HG03159 (cell line): Measurements from ENCODE around the gene PRTG.
A peak's percentile ranks its signal among the peaks of the same experiment; 100 is the strongest.
"Not testable (repeated sequence)": the region's sequence is repeated elsewhere in the genome, so short reads cannot be mapped to it uniquely, and the experiment has no call there.

Experiments
- ATAC-seq: cut with Tn5 transposase; IDR thresholded peaks from one replicate; pipeline ENCODE4 v1.9.1; 2021; ENCODE audit warnings: mild to moderate bottlenecking, moderate library complexity; ENCODE audit not compliant: unreplicated experiment

PRTG gene, protein sequence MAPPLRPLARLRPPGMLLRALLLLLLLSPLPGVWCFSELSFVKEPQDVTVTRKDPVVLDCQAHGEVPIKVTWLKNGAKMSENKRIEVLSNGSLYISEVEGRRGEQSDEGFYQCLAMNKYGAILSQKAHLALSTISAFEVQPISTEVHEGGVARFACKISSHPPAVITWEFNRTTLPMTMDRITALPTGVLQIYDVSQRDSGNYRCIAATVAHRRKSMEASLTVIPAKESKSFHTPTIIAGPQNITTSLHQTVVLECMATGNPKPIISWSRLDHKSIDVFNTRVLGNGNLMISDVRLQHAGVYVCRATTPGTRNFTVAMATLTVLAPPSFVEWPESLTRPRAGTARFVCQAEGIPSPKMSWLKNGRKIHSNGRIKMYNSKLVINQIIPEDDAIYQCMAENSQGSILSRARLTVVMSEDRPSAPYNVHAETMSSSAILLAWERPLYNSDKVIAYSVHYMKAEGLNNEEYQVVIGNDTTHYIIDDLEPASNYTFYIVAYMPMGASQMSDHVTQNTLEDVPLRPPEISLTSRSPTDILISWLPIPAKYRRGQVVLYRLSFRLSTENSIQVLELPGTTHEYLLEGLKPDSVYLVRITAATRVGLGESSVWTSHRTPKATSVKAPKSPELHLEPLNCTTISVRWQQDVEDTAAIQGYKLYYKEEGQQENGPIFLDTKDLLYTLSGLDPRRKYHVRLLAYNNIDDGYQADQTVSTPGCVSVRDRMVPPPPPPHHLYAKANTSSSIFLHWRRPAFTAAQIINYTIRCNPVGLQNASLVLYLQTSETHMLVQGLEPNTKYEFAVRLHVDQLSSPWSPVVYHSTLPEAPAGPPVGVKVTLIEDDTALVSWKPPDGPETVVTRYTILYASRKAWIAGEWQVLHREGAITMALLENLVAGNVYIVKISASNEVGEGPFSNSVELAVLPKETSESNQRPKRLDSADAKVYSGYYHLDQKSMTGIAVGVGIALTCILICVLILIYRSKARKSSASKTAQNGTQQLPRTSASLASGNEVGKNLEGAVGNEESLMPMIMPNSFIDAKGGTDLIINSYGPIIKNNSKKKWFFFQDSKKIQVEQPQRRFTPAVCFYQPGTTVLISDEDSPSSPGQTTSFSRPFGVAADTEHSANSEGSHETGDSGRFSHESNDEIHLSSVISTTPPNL

DNA sequence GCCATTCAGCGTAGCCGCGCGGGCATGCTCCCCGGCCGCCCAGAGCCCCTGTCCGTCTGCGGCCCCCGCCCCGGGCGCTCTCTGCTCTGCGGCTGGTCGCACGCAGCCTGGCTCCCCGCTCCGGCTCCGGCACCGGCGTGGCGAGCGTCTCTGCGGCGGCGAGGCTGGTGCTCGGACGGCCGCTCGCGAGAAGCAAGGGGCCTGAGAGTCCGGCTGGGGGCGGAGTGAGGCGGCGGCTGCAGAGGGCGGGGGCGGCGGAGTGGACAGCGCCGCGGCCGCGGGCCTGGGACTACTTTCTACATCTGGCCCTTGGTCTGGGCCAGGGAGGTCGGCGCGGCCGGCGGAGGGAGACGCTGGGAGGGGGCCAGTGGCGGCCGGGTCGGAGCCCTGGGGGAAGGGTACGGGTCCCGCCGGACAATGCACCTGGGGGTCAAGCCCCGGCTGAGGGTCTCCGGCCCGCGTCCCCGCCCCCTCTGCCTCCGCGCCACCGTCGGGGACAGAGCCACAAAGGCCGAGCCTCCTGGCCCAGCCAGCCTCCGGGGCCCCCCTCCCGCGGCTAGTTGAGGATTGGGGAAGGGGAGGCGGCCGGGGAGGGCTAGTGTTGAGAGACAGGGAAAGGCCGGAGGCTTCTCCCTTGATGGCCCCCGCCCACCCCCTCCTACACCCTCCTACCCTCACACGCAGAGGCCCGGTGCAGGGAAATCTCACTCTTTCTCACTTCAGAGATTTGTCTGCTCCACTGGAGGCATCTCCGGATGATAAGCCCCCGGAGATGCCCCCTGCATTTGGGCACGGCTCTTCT lies at the start of gene PRTG:
TSS of gene PRTG (minus strand) at position 226 of the 802 bp plus-strand sequence. CDS start at position 5, 221 bp downstream.
- ATAC-seq: peak; percentile 48

DNA sequence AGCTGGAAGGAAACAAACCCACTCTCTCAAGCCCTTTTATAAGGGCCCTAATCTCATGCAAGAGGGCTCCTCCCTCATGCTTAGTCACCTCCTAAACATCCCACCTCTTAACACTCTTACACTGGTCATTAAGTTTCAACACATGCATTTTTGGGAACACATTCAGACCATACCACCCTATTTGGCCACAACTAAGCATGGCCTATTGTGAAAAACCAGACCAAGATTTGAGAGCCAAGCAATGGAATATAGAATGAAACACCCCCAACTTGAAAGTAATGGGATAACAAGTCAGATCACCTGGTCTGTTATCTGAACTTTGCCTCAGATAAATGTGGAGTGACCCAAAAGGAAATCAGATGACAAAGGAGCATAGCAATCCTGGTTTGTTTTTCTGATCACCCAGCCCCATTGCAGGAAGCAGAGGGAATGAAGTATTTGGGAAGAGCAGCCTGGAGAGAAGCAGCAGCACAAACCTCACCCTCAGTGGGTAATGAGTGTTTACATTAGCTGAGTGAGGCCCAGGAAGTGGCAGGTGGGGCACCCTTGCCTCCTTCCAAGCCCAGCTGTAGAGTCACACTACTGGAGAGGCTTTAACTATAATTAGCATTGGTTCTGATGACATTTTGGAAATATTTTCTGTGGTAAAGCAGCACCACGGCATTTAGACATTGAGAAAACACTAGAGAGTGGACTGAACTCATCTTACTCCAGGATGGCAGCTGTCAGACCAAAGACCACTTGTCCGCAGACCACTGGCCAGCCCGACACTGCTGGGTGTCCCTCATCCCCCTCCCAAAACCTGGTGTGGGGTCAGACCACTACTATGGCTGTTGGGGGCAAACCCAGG lies 48.8 kb upstream of the PRTG start:
- no peak for ATAC-seq

DNA sequence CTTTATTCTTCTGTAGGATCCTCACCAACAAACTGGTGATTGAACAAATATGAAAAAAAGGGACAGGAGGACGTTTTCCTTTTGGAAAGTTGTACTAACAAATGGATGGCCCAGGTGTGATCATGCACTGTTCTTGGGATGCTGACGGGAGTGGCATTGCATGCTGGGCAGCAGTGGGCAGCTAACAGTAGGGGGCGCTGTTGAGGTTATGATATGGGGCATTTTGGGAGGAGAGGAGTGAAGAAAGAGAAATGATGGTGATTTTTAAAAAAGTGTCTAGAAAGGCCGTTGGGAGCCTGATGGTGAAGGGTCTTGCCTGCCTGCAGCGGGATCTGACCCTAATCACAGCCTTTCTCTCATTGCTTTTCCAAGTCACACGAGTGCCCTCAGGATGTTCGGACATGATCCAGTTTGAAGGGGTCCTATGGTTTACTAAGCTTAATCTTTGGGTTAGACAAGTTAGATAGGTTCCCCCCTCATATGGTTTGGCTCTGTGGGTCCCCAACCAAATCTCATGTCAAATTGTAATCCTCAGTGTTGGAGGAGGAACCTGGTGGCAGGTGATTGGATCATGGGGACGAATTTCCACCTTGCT lies 46.2 kb upstream of the PRTG start:
- no peak for ATAC-seq

DNA sequence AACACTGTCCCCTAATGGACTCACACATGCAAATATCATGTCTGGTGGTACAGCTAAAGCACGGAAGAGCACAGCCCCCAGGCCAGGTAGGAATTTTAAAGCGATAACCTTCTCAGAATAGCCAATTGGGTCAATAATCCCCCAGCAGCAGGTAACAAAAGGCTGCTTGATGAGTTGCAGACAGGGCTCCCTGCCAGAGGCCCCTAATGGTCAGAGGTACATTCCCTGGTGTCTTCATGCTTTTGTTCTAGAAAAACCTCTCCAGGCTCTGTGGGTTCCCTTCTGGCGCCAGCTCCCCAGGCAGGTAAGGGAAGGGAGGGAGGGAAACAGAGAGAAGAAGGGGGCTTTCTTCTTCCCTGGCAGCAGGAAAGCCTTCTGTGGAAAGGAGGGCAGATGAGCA lies 43.4 kb upstream of the PRTG start:
- ATAC-seq: no peak

DNA sequence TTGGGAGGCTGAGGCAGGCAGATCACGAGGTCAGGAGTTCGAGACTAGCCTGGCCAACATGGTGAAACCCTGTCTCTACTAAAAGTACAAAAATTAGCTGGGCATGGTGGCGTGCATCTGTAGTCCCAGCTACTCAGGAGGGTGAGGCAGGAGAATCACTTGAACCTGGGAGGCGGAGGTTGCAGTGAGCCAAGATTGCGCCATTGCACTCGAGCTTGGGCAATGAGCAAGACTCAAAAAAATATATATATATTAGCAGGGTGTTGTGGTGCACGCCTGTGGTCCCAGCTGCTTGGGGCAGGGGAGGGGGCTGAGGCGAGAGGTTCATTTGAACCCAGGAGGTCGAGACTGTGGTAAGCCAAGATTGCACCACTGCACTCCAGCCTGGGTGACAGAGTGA lies 42.6 kb upstream of the PRTG start:
- not testable (repeated sequence) for ATAC-seq

DNA sequence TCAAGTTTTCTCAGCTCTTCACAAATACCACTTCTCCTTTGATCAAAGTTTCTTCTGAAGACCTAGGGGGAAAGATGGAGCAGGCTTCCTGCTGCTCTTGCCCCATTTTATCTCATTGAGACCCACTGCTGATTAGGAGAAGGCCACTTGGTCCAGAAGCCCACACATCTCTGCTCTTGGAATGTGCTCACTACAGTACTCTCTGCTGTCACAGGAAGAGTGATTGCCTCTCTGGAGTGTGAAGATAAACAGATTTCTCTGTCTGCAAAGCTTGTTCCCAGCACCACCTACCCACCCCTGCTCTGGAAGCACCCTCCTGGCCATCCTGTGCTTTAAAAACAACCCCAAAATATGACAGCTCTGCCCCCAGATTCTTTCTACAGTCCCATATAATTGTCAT lies 41.3 kb upstream of the PRTG start:
- no peak for ATAC-seq

DNA sequence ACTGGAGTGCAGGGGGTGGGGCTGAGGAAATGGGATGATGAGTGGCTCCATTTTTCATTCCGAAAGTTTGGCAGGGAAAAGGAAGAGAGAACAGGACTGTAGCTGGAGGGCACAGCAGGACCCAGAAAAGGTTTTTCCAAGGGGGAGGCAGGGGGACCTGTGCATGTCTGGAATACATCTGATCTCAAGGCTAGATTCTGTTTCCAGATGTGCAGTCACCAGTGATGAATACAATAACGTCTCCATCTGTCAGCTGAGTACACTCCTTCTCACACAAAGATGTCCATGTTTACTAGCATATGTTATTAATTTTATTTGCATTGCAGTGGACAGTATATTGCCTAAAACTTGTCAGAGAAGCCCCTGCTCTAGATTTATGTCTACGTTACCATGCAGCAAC lies 39.9 kb upstream of the PRTG start:
- no peak for ATAC-seq

DNA sequence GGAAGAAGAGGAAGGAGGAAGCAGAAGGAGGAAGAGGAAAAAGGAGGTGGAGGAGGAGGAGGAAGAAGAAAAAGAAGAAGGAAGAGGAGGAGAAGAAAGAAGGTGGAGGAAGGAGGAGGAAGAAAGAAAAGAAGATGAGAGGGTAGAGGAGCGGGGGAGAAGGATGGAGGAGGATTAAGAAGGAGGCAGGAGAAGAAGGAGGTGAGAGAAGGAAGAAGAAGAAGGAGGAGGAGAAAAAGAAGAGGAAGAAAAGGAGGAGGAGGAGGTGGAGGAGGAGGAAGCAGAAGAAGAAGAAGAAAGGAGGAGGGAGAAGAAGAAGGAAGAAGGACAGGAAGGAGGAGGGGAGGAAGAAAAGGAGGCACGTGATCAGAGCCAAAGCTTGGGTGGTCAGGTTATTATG lies 37.3 kb upstream of the PRTG start:
- no peak for ATAC-seq

DNA sequence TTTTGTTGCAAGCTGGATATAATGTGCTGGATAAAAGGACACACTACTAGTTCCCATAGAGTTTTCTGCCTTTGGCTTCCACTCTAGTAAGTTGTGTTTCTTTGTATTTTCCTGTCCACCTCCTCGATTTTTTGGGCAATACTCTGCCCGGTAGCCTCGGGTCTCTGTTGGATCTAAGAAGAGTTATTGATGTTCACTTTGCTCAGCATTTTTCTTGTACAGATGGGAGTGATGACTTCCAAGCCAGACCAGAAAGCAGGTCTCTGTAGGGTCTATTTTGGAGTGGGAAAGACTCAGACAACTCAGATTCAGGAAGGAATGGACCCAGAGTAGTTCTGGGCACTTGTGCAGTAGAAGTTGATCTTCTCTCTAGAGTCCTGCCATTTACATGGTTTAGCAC lies 36.0 kb upstream of the PRTG start:
- ATAC-seq: no peak

DNA sequence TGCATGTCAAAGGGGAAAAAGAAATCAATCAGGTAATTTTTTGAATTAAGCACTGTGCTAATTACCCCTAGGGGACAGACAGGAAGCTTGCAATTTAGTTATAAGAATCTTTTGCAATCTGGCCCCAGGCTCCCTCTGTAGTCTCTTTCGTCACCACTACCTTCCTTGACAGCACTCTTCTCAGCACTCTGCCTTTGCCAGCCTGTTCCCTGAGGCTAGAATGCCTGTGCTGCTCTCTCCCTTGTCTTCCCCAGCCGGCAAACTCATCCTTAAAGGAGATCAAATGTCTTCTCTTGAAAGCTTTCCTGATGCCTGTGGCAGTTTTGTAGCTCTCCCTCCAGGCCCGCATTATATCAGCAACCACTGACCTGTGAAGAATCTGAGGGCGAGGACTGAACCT lies 32.4 kb upstream of the PRTG start:
- ATAC-seq: no peak

DNA sequence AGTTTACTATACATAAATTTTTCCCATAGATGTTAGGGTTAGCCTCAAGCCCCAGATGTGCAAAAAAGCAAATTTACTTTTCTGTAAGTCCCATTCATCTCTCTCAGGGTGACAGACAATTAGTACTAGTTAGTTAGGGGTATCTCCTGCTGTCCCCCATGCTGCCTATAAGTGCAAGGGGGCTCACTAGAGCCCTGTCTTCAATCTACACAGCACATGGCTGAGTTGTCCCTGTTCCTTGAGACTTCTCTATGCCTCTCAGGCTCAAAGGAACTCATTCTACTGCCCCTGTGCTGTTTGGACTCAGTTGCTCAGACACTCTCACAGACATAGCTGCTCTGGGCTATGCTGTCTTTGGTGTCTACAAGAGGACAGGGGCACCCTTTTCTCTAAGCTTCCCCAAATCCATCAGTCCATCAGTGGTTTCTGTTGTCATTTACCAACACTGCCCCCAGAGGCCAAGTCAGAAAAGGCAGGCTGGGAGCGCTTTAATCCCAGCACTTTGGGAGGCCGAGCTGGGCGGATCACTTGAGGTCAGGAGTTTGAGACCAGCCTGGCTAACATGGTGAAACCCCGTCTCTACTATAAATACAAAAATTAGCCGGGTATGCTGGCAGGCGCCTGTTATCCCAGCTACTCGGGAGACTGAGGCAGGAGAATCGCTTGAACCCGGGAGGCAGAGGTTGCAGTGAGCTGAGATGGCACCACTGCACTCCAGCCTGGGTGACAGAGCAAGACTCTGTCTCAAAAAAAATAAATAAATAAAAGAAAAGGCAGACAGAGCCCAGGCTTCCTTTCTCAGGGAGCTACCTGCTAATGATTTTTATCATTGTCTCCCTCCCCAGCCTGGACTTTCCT lies 31.4 kb upstream of the PRTG start:
- peak; percentile 82 for ATAC-seq

DNA sequence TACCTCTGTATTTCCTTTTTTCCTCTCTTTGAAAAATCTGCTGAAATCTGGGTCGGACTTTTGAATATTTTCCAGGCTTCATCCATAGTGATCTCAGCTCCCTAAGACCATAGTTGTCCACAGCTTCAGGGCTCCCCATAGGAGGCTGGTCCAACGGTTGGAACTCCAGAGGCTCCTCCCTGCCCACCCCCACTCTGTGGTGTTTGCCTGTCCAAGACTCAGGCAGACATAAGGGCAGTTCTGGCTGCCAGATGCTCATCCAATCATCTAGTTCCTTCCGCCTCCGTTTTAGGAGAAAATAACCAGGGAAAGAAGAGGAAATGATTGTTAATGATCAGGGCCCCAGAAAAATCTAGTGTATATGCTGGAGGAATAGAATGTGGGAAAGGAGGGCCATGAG lies 27.9 kb upstream of the PRTG start:
- no peak for ATAC-seq

DNA sequence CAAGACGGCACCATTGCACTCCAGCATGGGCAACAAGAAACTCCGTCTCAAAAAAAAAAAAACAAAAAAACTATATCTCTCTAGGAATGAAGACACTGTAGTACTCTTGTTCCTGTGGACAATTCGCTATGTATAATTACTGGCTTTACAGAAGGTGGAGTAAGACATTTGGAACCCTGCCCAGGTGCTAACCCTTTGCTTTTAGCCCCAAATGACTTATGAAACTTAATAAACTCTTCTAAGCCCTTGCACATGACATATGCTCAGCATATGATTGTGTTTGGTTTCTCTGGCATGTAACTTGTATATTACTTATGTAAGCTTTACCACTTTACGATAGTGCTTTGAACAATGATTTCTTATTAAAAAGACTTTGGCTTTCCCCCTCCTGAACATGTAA lies 27.3 kb upstream of the PRTG start:
- ATAC-seq: no peak

DNA sequence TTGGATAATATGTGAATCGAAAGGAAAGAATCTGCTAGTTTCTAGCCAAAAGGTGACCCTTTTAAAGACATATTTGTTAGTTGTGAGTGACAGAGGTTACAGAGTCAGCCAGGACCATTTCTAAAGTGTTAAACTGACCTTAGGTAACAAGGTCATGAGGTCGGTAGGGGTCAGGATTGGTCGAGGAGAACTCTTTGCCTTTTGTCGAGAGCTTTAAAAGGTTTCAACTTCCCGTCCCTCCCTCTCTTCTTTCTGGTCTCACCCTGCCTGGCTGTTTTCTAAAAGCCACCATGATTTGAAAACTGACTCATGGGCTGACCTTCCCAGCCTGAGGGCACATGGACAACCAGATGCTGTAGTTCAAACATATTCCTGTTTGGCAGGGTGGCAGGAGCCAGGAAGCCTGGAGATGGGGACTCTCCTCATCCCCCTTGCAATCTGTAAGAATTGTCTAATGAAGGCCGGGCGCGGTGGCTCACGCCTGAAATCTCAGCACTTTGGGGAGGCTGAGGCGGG lies 25.8 kb upstream of the PRTG start:
- ATAC-seq: no peak

DNA sequence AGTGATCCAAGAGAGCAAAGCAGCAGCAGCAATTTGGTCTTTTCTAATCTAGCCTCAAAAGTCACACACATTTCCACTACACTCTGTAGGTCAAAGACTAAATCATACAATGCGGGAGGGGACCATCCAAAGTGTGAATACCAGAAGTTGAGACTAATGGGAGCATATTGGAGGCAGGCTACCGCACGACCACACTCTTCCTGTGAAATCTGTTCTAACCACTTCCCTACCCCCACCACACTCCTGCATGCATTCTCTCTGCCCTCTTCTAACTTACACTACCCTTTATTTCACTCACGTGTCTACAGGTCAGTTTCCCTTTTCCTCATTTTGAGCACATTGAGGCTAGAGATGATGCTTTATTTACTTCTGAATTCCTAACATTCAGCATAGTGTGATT lies 23.7 kb upstream of the PRTG start:
- ATAC-seq: no peak

DNA sequence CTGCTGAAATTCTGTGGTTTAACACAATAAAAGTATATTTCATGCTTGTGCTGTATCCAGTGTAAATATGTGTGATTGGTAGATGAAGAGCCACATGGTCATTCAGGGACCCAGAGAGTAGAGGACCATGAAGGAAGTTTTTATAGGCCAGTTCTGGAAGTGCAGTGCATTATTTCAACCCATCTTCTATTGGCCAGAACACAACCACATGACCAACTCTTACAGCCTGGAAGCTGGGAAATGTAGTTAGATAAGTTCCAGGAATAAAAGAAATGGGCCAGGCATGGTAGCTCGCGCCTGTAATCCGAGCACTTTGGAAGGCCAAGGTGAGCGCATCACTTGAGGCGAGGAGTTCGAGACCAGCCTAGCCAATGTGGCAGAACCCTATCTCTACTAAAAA lies 21.4 kb upstream of the PRTG start:
- no peak for ATAC-seq

DNA sequence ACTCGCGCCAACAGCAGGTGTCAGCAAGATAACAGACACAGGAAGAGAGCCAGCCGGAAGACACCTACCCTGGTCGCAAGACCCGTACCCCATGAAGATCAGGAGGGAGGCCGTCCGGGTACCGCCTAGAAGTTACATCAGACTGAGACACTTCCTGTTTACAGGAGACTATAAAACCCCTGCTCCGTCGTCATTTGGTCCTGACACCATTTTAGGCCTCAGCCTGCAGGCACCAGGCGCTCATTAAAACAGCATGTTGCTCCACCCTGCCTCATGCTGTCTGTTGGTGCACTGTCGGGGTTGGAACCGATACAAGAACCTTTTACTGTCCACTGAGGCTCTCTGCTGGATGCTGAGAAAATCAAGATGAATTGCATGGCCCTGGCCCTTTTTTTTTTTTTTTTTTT lies 15.6 kb upstream of the PRTG start:
- no peak for ATAC-seq

DNA sequence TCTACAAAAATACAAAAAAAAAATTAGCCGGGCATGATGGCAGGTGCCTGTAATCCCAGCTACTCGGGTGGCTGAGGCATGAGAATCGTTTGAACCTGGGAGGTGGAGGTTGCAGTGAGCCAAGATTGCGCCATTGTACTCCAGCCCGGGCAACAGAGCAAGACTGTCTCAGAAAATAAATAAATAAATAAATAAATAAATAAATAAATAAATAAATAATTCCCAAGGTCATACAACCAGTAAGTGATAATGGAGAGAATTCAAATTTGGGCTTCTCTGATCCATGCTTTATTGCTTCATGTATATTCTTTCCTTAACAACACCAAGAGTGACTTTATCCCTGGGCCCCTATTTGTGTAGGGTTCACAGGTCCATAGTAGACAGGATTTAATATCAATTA lies 10.5 kb upstream of the PRTG start:
- ATAC-seq: not testable (repeated sequence)
